ENCODE measurements around the gene HAUS8.

HAUS8 gene

GRCh38 chr19:17090583-17090982 is 15.3 kb upstream of the HAUS8 start:
- DNase-seq (ENCODE audit: low read depth) = peak; percentile 90
- H3K4me3 ChIP-seq (ENCODE audit: low read depth, low read length) = no peak overlapping the region
- TF ChIP-seq POLR2A (IDR thresholded peaks at IDR 0.05; ENCODE audit: extremely low read depth, insufficient read length) (no peak), MYC (IDR thresholded peaks at IDR 0.05; ENCODE audit: low read depth, low read length) (peak; percentile 65), MAX (IDR thresholded peaks at IDR 0.05; ENCODE audit: low read depth, low read length) (peak; percentile 62), CTCF (IDR thresholded peaks at IDR 0.05; ENCODE audit: low read depth, low read length) (no peak)

GRCh38 chr19:17088552-17088951 is 13.3 kb upstream of the HAUS8 start:
- DNase-seq (ENCODE audit: low read depth) = no peak
- no peak for TF ChIP-seq MYC (IDR thresholded peaks at IDR 0.05; ENCODE audit: low read depth, low read length)
- no peak for TF ChIP-seq CTCF (IDR thresholded peaks at IDR 0.05; ENCODE audit: low read depth, low read length)
- no peak for TF ChIP-seq MAX (IDR thresholded peaks at IDR 0.05; ENCODE audit: low read depth, low read length)
- no peak for TF ChIP-seq POLR2A (IDR thresholded peaks at IDR 0.05; ENCODE audit: extremely low read depth, insufficient read length)
- H3K4me3 ChIP-seq (ENCODE audit: low read depth, low read length) = no peak overlapping the region

- TF ChIP-seq POLR2A (IDR thresholded peaks at IDR 0.05; ENCODE audit: extremely low read depth, insufficient read length) (no peak), MAX (IDR thresholded peaks at IDR 0.05; ENCODE audit: low read depth, low read length) (no peak), CTCF (IDR thresholded peaks at IDR 0.05; ENCODE audit: low read depth, low read length) (no peak), MYC (IDR thresholded peaks at IDR 0.05; ENCODE audit: low read depth, low read length) (no peak)
- H3K4me3 ChIP-seq (ENCODE audit: low read depth, low read length) = no peak overlapping the region
- DNase-seq (ENCODE audit: low read depth) = no peak
Observed at GRCh38 chr19:17086834-17087233, 11.6 kb upstream of the HAUS8 start.

GRCh38 chr19:17086120-17086519 is 10.9 kb upstream of the HAUS8 start:
- no peak overlapping the region for H3K4me3 ChIP-seq (ENCODE audit: low read depth, low read length)
- no peak for DNase-seq (ENCODE audit: low read depth)
- TF ChIP-seq MYC (IDR thresholded peaks at IDR 0.05; ENCODE audit: low read depth, low read length) = no peak
- no peak for TF ChIP-seq MAX (IDR thresholded peaks at IDR 0.05; ENCODE audit: low read depth, low read length)
- no peak for TF ChIP-seq POLR2A (IDR thresholded peaks at IDR 0.05; ENCODE audit: extremely low read depth, insufficient read length)
- TF ChIP-seq CTCF (IDR thresholded peaks at IDR 0.05; ENCODE audit: low read depth, low read length) = no peak

- TF ChIP-seq MYC (IDR thresholded peaks at IDR 0.05; ENCODE audit: low read depth, low read length) (no peak), CTCF (IDR thresholded peaks at IDR 0.05; ENCODE audit: low read depth, low read length) (no peak), POLR2A (IDR thresholded peaks at IDR 0.05; ENCODE audit: extremely low read depth, insufficient read length) (no peak), MAX (IDR thresholded peaks at IDR 0.05; ENCODE audit: low read depth, low read length) (no peak)
- no peak for DNase-seq (ENCODE audit: low read depth)
- no peak overlapping the region for H3K4me3 ChIP-seq (ENCODE audit: low read depth, low read length)
Observed at GRCh38 chr19:17081672-17082630, 6.7 kb upstream of the HAUS8 start.

All from NB4 (cell line).